GM12878 (cell line): ENCODE data around the gene NTM. TPM values are rescaled to one million over a fixed set of nuclear protein-coding genes. Genes with fewer than 3 reads are reported as not detected.

ENCODE experiments used
- ATAC-seq: fragments of 200-7000 bp; cut with Tn5 transposase; 3 replicates; pipeline ENCODE4 v1.9.1; 2020; ENCODE audit warnings: mild to moderate bottlenecking, moderate library complexity
- BruUV-seq: library from RNA; stranded (reverse); fragments of 400-500 nt; replicated peaks from 2 replicates; lab custom pipeline; 2021; lab: Mats Ljungman, UMichigan
- CTCF ChIA-PET: fragments of 300-600 bp; sonication (Branson Sonifier 250); formaldehyde crosslinking; extraction: SDS; loops from one replicate; lab custom pipeline; 2021; ENCODE audit warnings: inconsistent platforms; lab: Yijun Ruan, JAX
- POLR2A ChIA-PET: fragments of 350-600 bp; formaldehyde crosslinking; extraction: SDS; loops from one replicate; lab custom pipeline; 2021; ENCODE audit warnings: inconsistent platforms; lab: Charles Lee
- RAD21 ChIA-PET: fragments of 300-600 bp; sonication (Branson Sonifier 250); formaldehyde crosslinking; loops from one replicate; lab custom pipeline; 2023; ENCODE audit warnings: antibody characterized with exemption; ENCODE audit not compliant: unreplicated experiment; lab: Charles Lee
- SMC1A ChIA-PET: fragments of 300-600 bp; sonication (Branson Sonifier 250); formaldehyde crosslinking; loops from one replicate; lab custom pipeline; 2023; ENCODE audit not compliant: unreplicated experiment, uncharacterized antibody; lab: Charles Lee
- DNase-seq: peaks from one replicate; pipeline ENCODE4 v3.0.0-alpha.2; 2011; ENCODE audit warnings: low read depth, low spot score
- FAIRE-seq: peaks from 3 replicates; lab custom pipeline; 2011; peaks lifted over from hg19 to GRCh38; lab: Jason Lieb, UNC
- H2AFZ ChIP-seq: 2 replicates; pipeline ENCODE4 v1.6.0; 2011; ENCODE audit warnings: low read depth, low read length, control low read depth; ENCODE audit not compliant: control insufficient read depth
- H3K27ac ChIP-seq: 2 replicates; pipeline ENCODE4 v1.5.1; 2011; ENCODE audit warnings: control low read depth; ENCODE audit not compliant: control insufficient read depth, insufficient read depth
- H3K27me3 ChIP-seq, 2 experiments: replicated peaks in 1 of 2; 2 replicates each; pipeline versions ENCODE4 v1.6.0 to v1.6.1; 2011; ENCODE audit warnings: low read length in 1 of 2; ENCODE audit not compliant: control insufficient read depth in 2 of 2, insufficient read depth in 2 of 2
- H3K36me3 ChIP-seq, 2 experiments: 2 replicates each; pipeline ENCODE4 v1.5.1; 2011; ENCODE audit warnings: low read length in 1 of 2; ENCODE audit not compliant: control insufficient read depth in 2 of 2, insufficient read depth in 2 of 2
- H3K4me1 ChIP-seq: 2 replicates; pipeline ENCODE4 v1.6.1; 2011; ENCODE audit warnings: mild to moderate bottlenecking, low read length, moderate library complexity, mixed read lengths; ENCODE audit not compliant: control insufficient read depth, insufficient read depth
- H3K4me2 ChIP-seq: 2 replicates; pipeline ENCODE4 v1.6.0; 2011; ENCODE audit warnings: control low read depth; ENCODE audit not compliant: control insufficient read depth, insufficient read depth
- H3K4me3 ChIP-seq: fragments of 200-600 bp; sonication (generic); 2 replicates; pipeline ENCODE4 v1.5.1; 2016
- H3K79me2 ChIP-seq: 2 replicates; pipeline ENCODE4 v1.6.0; 2011; ENCODE audit warnings: low read length; ENCODE audit not compliant: control insufficient read depth, insufficient read depth
- H3K9ac ChIP-seq: 2 replicates; pipeline ENCODE4 v1.8.0; 2011; ENCODE audit warnings: low read length, control low read depth, mixed read lengths; ENCODE audit not compliant: control insufficient read depth, insufficient read depth
- H3K9me3 ChIP-seq: replicated peaks from 3 replicates; pipeline ENCODE4 v1.5.1; 2011; ENCODE audit warnings: mild to moderate bottlenecking, low read length; ENCODE audit not compliant: control insufficient read depth, insufficient read depth
- H4K20me1 ChIP-seq: 2 replicates; pipeline ENCODE4 v1.6.0; 2011; ENCODE audit not compliant: control insufficient read depth, insufficient read depth
- BRCA1 ChIP-seq: IDR thresholded peaks from 2 replicates; pipeline ENCODE4 v1.6.1; 2011; ENCODE audit warnings: low read depth, low read length, improper control_type of control experiment
- HDAC2 ChIP-seq: fragments of 200-600 bp; sonication (generic); IDR thresholded peaks from 2 replicates; pipeline ENCODE4 v1.6.1; 2017
- IKZF1 ChIP-seq: fragments of 450-650 bp; conservative IDR thresholded peaks from 2 replicates; pipeline ENCODE4 v1.6.1; 2017; ENCODE audit warnings: antibody characterized with exemption, mild to moderate bottlenecking
- NBN ChIP-seq: fragments of 450-650 bp; IDR thresholded peaks from 2 replicates; pipeline ENCODE4 v1.6.1; 2016
- PAX8 ChIP-seq: fragments of 450-650 bp; IDR thresholded peaks from 2 replicates; pipeline ENCODE4 v1.6.1; 2017; ENCODE audit warnings: mild to moderate bottlenecking, moderate library complexity
- PBX3 ChIP-seq: IDR thresholded peaks from 2 replicates; pipeline ENCODE4 v1.6.1; 2011; ENCODE audit warnings: mild to moderate bottlenecking, low read depth, low read length, moderate library complexity; ENCODE audit not compliant: insufficient replicate concordance
- SMC3 ChIP-seq: IDR thresholded peaks from 2 replicates; pipeline ENCODE4 v1.6.1; 2011; ENCODE audit warnings: low read length, improper control_type of control experiment, borderline replicate concordance
- SREBF1 ChIP-seq: IDR thresholded peaks from 2 replicates; pipeline ENCODE4 v1.6.1; 2012; ENCODE audit warnings: mild to moderate bottlenecking, low read length
- STAT3 ChIP-seq: IDR thresholded peaks from 2 replicates; pipeline ENCODE4 v1.6.1; 2011; ENCODE audit warnings: low read depth, low read length, improper control_type of control experiment
- YBX1 ChIP-seq: fragments of 450-650 bp; IDR thresholded peaks from 2 replicates; pipeline ENCODE4 v1.6.1; 2016; ENCODE audit warnings: antibody characterized with exemption
- ZNF24 ChIP-seq: fragments of 450-650 bp; IDR thresholded peaks from 2 replicates; pipeline ENCODE4 v1.6.1; 2017; ENCODE audit warnings: antibody characterized with exemption, mild to moderate bottlenecking
- ZNF274 ChIP-seq: IDR thresholded peaks from one replicate; pipeline ENCODE4 v1.8.0; 2011; ENCODE audit not compliant: insufficient read length, insufficient read depth
- WGBS: methylation state at CpG from one replicate; pipeline ENCODE4 v1.1.6; 2016; ENCODE audit warnings: low lambda C conversion rate; ENCODE audit not compliant: insufficient replicate concordance, insufficient coverage; ENCODE audit errors: missing lambda C conversion rate; 5-methylcytosine and 5-hydroxymethylcytosine counted together
- in situ Hi-C: fragments of 300-500 bp; cut with MboI; formaldehyde crosslinking; loops from 9 replicates; pipeline ENCODE4 v1.14.3; 2018; ENCODE audit warnings: mixed read lengths
- intact Hi-C: fragments of 100-400 bp; cut with micrococcal nuclease; formaldehyde crosslinking; loops from one replicate; pipeline ENCODE4 v1.14.2; 2022; ENCODE audit not compliant: unreplicated experiment
- polyA plus RNA-seq, 11 experiments: library from polyadenylated mRNA; depleted of rRNA in 4 of 11; unstranded in 6 of 11; stranded (reverse) in 5 of 11; fragments of >200 nt; fragmentation: Nextera tagmentation in 4 of 11; fragmentation: Illumina TruSeq in 1 of 11; extraction: Ambion mirVana in 4 of 11; extraction: Trizol in 1 of 11; gene quantifications; 1 replicate in 1 of 11; 2 replicates in 10 of 11; pipeline versions ENCODE4 v1.2.1 to v1.2.3, GENCODE V29; 2011 to 2016; ENCODE audit warnings: inconsistent platforms in 2 of 11, missing spikeins in 2 of 11, low read depth in 1 of 11
- total RNA-seq, 4 experiments: library from RNA; depleted of rRNA in 3 of 4; stranded (reverse); fragments of >200 nt in 3 of 4; fragmentation: Illumina TruSeq in 1 of 4; extraction: Trizol in 1 of 4; gene quantifications; 2 replicates each; pipeline versions ENCODE4 v1.2.1 to v1.2.3, GENCODE V29; 2013 to 2021
- TF ChIP-seq, protein P1 (sequence below): IDR thresholded peaks from 2 replicates; pipeline ENCODE4 v1.6.1; 2011; ENCODE audit warnings: low read depth, low read length, improper control_type of control experiment, borderline replicate concordance

Gene NTM
- total and polyA plus RNA-seq, 10 of the 15 experiments (the other 5 are each of a cell fraction or from before 2014, with no cell fraction given), result not detected

DNA sequence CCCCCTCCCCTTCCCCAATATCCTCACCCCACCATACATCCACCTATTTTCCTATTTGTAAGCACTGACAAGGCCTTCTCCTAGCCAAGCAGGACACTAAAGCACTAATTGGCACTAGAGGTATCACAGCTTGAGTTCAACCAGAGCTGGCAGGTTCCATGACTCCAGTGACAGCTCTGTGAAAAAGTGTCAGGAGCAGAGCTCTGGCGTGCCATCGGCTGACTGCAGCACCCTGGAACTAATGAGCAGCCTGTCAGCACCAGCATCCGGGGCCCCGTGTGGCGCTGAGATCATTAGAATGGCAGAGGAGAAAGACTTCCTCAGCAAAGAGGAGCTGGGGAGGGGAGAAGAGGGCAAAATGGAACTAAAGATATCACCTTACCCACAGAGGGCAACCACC, 847.4 kb downstream of the NTM start (continued):
- TF ChIP-seq SREBF1, result no peak
- TF ChIP-seq ZNF274, result no peak

DNA sequence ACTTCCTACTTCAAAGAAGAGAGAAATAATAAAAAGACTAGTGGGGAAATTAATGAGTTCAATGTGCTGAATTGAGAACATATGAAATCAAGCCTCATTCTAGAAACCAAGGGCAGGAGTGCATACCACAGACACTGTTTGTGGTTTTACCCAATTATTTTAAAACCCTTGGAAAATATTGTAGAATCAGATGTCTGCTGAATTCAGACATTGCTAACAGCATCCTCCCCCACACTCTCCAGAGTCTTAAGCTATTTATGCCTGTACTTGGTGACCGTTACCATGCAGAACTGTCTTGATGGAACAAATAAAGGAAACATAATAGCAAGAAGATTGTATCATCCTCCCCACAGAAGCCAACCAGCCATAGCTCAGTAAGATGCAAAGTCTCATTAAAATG, 850.1 kb downstream of the NTM start:
- Histone ChIP-seq H3K9me3 (no peaks in the 10 kb centered on the region), H3K79me2 (no peaks in the 10 kb centered on the region), H3K4me1 (no peaks in the 10 kb centered on the region), H3K4me2 (no peak overlapping the region), H3K27me3 (peaks cover 0 to 1% of the 10 kb centered on the region in 2 experiments; a peak in 1 of 4 replicates), H4K20me1 (peaks cover 2% of the 10 kb centered on the region; the same call in 1 of the 2 replicates), H2AFZ (no peak overlapping the region), H3K36me3 (no peaks in the 10 kb centered on the region), H3K27ac (no peak overlapping the region), H3K4me3 (no peak overlapping the region), H3K9ac (no peak overlapping the region)
- TF ChIP-seq SMC3 (no peak), HDAC2 (no peak), YBX1 (no peak)
- TF ChIP-seq, protein P1, sequence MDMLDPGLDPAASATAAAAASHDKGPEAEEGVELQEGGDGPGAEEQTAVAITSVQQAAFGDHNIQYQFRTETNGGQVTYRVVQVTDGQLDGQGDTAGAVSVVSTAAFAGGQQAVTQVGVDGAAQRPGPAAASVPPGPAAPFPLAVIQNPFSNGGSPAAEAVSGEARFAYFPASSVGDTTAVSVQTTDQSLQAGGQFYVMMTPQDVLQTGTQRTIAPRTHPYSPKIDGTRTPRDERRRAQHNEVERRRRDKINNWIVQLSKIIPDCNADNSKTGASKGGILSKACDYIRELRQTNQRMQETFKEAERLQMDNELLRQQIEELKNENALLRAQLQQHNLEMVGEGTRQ, result no peak
- SMC1A ChIA-PET, result no interaction called here
- CTCF ChIA-PET, result no interaction called here
- ATAC-seq, result no peak
- 0% methylated on average over 1 of the region's 1 CpG for WGBS
- no peak for FAIRE-seq
- no peak for DNase-seq
- POLR2A ChIA-PET, result no interaction called here
- in situ Hi-C loops (no loop called here), intact Hi-C loops (no loop called here)
- BruUV-seq, result no TSS peak
- RAD21 ChIA-PET, result no interaction called here

DNA sequence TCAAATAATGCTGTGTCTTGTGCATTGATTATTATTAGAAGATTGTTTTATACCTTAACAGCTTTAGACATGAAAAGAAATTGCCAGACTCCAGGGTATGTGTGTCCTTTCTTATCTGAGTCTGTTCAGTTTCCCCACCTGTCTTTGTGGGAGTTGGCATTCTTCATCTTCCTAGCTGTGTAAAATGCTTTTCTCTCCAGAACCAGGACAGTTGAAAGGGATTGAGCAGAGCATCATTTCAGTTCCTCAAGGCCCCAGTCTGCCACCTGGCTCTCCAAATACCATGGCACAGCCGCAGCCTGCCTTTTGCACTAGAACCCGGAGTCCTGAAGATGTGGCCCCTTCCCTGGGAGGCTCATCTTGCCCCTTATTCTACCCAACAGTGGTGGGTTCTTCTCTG, 851.9 kb downstream of the NTM start:
- DNase-seq, result no peak
- Histone ChIP-seq H3K27ac (no peak overlapping the region), H3K4me3 (no peak overlapping the region)
- TF ChIP-seq ZNF24 (no peak), NBN (no peak), IKZF1 (no peak), BRCA1 (no peak), PAX8 (no peak), PBX3 (no peak), STAT3 (no peak)
- TF ChIP-seq, all 136 proteins: peak for 0
- Histone ChIP-seq H3K9me3 (no peaks in the 10 kb centered on the region), H3K4me1 (no peaks in the 10 kb centered on the region), H3K4me2 (no peak overlapping the region), H3K79me2 (no peaks in the 10 kb centered on the region), H3K27me3 (0 out of 4 replicates have a peak, but pooled peaks cover 0 to 1% of the 10 kb centered on the region in 2 experiments), H3K9ac (no peak overlapping the region), H4K20me1 (no peaks in the 10 kb centered on the region), H3K36me3 (no peaks in the 10 kb centered on the region), H2AFZ (no peak overlapping the region)
- ATAC-seq (no peak), FAIRE-seq (no peak)
- POLR2A ChIA-PET, result no interaction called here
- RAD21 ChIA-PET, result no interaction called here
- intact Hi-C loops (no loop called here), in situ Hi-C loops (no loop called here)
- BruUV-seq, result no TSS peak
- SMC1A ChIA-PET, result no interaction called here
- CTCF ChIA-PET, result no interaction called here
- WGBS, result 12% methylated on average over 2 of the region's 2 CpGs
